A673 (cell line): Measurements from ENCODE around the gene XYLB. TPM values are rescaled to one million over a fixed set of nuclear protein-coding genes. Genes with fewer than 3 reads are reported as not detected.

Experiments used
- BruUV-seq: library from RNA; stranded (reverse); fragments of 400-500 nt; replicated peaks from 2 replicates; lab custom pipeline; 2021; lab: Mats Ljungman, UMichigan
- CTCF ChIA-PET: fragments of 300-600 bp; sonication (Branson Sonifier 250); formaldehyde crosslinking; loops from one replicate; lab custom pipeline; 2022; ENCODE audit warnings: antibody characterized with exemption; lab: Charles Lee
- POLR2A ChIA-PET: fragments of 300-600 bp; sonication (Branson Sonifier 250); formaldehyde crosslinking; loops from one replicate; lab custom pipeline; 2022; ENCODE audit warnings: antibody characterized with exemption; ENCODE audit not compliant: low non-redundant PET; lab: Charles Lee
- DNase-seq: peaks from one replicate; pipeline ENCODE4 v3.0.0-alpha.2; 2015; ENCODE audit warnings: low spot score
- H3K27ac ChIP-seq: fragments of 200-600 bp; sonication (generic); 2 replicates; pipeline ENCODE4 v1.5.1; 2016; ENCODE audit warnings: mixed run types, low read depth, mild to moderate bottlenecking, mixed read lengths, antibody characterized with exemption, low read length; ENCODE audit not compliant: poor library complexity, severe bottlenecking
- H3K27me3 ChIP-seq: fragments of 200-600 bp; sonication (generic); replicated peaks from 2 replicates; pipeline ENCODE4 v1.6.1; 2017; ENCODE audit warnings: mixed run types, low read depth, mild to moderate bottlenecking, mixed read lengths, antibody characterized with exemption, low read length; ENCODE audit not compliant: insufficient read depth, poor library complexity
- H3K36me3 ChIP-seq: fragments of 200-600 bp; sonication (generic); 2 replicates; pipeline ENCODE4 v1.6.1; 2016; ENCODE audit warnings: mixed run types, mild to moderate bottlenecking, mixed read lengths, antibody characterized with exemption, low read length; ENCODE audit not compliant: insufficient read depth, poor library complexity, severe bottlenecking
- H3K4me1 ChIP-seq: fragments of 200-600 bp; sonication (generic); 2 replicates; pipeline ENCODE4 v1.6.1; 2017; ENCODE audit warnings: mixed run types, mild to moderate bottlenecking, mixed read lengths, antibody characterized with exemption, low read length; ENCODE audit not compliant: insufficient read depth, poor library complexity, severe bottlenecking
- H3K4me3 ChIP-seq: fragments of 200-600 bp; sonication (generic); 2 replicates; pipeline ENCODE4 v1.5.1; 2016; ENCODE audit warnings: low read depth, mixed run types, mild to moderate bottlenecking, mixed read lengths, low read length; ENCODE audit not compliant: poor library complexity, severe bottlenecking
- H3K9me3 ChIP-seq: fragments of 200-600 bp; sonication (generic); 2 replicates; pipeline ENCODE4 v1.6.1; 2016; ENCODE audit warnings: mixed run types, low read depth, mild to moderate bottlenecking, mixed read lengths, antibody characterized with exemption, low read length; ENCODE audit not compliant: poor library complexity, severe bottlenecking
- CTCF ChIP-seq: fragments of 300-800, 200-600 bp; sonication (generic); conservative IDR thresholded peaks from 2 replicates; pipeline ENCODE4 v1.5.1; 2017; ENCODE audit warnings: low read depth, mild to moderate bottlenecking, antibody characterized with exemption, low read length, moderate library complexity, mixed read lengths
- EZH2 ChIP-seq: fragments of 200-600 bp; sonication (generic); IDR thresholded peaks from 2 replicates; pipeline ENCODE4 v1.6.1; 2017; ENCODE audit warnings: borderline replicate concordance, low read depth, mild to moderate bottlenecking, mixed read lengths, antibody characterized with exemption, low read length; ENCODE audit not compliant: poor library complexity, severe bottlenecking
- intact Hi-C: fragments of 100-400 bp; cut with micrococcal nuclease; formaldehyde crosslinking; loops from one replicate; pipeline ENCODE4 v1.10.0; 2022; ENCODE audit not compliant: unreplicated experiment
- total RNA-seq: library from RNA; stranded (reverse); gene quantifications from 2 replicates; pipeline ENCODE4 v1.2.3, GENCODE V29; 2021

XYLB gene
- total RNA-seq, 1 experiment from 2014 or later: 3.6 TPM

GRCh38 chr3:38343797-38344594 lies 2.6 kb upstream of the XYLB start:
- no peak for DNase-seq
- POLR2A ChIA-PET: no interaction called here
- H3K4me3 ChIP-seq: no peak overlapping the region
- CTCF ChIA-PET: no interaction called here
- H3K27ac ChIP-seq: no peak overlapping the region
- no peaks in the 10 kb centered on the region for H3K4me1 ChIP-seq
- TF ChIP-seq CTCF (no peak), EZH2 (no peak)
- no TSS peak for BruUV-seq
- no peaks in the 10 kb centered on the region for H3K36me3 ChIP-seq
- intact Hi-C loops: loop anchor here (10.0 kb wide), 1 partner anchor 209 kb away; the partner anchor contains the start of genes ACAA1 and MYD88
- no peaks in the 10 kb centered on the region for H3K27me3 ChIP-seq
- H3K9me3 ChIP-seq: no peaks in the 10 kb centered on the region

- no peak for DNase-seq
- Histone ChIP-seq H3K27me3 (no peaks in the 10 kb centered on the region), H3K36me3 (no peaks in the 10 kb centered on the region), H3K27ac (no peak overlapping the region), H3K4me1 (no peaks in the 10 kb centered on the region), H3K4me3 (peak overlapping the region; percentile 56), H3K9me3 (no peaks in the 10 kb centered on the region)
- intact Hi-C loops: loop anchor here (5.0 to 10.0 kb wide), 2 partner anchors 136 to 211 kb away; partner anchors contain the start of genes ACAA1 and MYD88
- BruUV-seq: no TSS peak
- POLR2A ChIA-PET: interaction anchor here (0.6 kb wide), 1 partner anchor 272 kb away, joined by 3 read pairs; no protein-coding TSS in a partner anchor
- TF ChIP-seq EZH2 (no peak), CTCF (no peak)
- CTCF ChIA-PET: interaction anchor here (1.0 kb wide), 1 partner anchor 209 kb away, joined by 3 read pairs; the partner anchor contains the start of gene ACAA1
Observed at GRCh38 chr3:38345879-38346586, 552 bp upstream of the XYLB start.

GRCh38 chr3:38347421-38348200 lies 1.0 kb downstream of the XYLB start:
- no peaks in the 10 kb centered on the region for H3K27me3 ChIP-seq
- POLR2A ChIA-PET: no interaction called here
- peak overlapping the region; percentile 56 for H3K4me3 ChIP-seq
- no peak overlapping the region for H3K27ac ChIP-seq
- no peaks in the 10 kb centered on the region for H3K36me3 ChIP-seq
- DNase-seq: no peak
- BruUV-seq: no TSS peak
- TF ChIP-seq CTCF: no peak
- no peaks in the 10 kb centered on the region for H3K9me3 ChIP-seq
- no peaks in the 10 kb centered on the region for H3K4me1 ChIP-seq
- intact Hi-C loops: loop anchor here (5.0 to 10.0 kb wide), 2 partner anchors 135 to 213 kb away; partner anchors contain the start of genes ACAA1 and MYD88
- CTCF ChIA-PET: no interaction called here
